Thyroid gland (tissue), 4 donors: ENCODE measurements around the gene NUDT4.

Experiments used
- POLR2A ChIP-seq, 2 donors: fragments of 450-650 bp; IDR thresholded peaks; one replicate each; pipeline ENCODE4 v1.6.1; 2017; ENCODE audit warnings: antibody characterized with exemption in 2 of 2, mild to moderate bottlenecking in 2 of 2, moderate library complexity in 1 of 2
- TF ChIP-seq, protein P1 (sequence below), 6 experiments: fragments of 200-600 bp in 3 of 6; fragments of 450-650 bp in 3 of 6; sonication (generic) in 3 of 6; IDR thresholded peaks; one replicate each; pipeline ENCODE4 v1.5.1; 2016 to 2019; ENCODE audit warnings: antibody characterized with exemption in 6 of 6, mild to moderate bottlenecking in 2 of 6, inconsistent platforms in 1 of 6, moderate library complexity in 1 of 6

DNA sequence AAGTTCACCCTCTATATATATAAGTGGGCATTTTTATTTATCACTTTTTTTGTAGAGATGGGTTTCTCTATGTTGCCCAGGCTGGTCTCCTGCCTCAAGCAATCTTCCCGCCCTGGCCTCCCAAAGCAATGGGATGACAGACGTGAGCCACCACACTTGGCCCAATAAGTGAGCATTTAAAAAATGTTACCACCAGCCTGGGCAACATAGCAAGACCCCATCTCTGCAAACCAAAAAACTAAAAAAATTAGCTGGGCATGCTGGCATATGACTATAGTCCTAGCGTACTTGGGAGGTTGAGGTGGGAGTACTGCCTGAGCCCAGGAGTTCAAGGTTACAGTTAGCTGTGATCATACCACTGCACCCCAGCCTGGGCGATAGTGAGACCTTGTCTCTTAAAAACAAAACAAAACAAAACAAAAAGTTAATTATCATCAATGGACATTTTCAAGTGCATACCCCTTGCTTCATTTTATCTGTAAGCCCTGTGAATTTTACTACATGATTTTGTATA is 40.3 kb downstream of the NUDT4 start:
- TF ChIP-seq, protein P1, sequence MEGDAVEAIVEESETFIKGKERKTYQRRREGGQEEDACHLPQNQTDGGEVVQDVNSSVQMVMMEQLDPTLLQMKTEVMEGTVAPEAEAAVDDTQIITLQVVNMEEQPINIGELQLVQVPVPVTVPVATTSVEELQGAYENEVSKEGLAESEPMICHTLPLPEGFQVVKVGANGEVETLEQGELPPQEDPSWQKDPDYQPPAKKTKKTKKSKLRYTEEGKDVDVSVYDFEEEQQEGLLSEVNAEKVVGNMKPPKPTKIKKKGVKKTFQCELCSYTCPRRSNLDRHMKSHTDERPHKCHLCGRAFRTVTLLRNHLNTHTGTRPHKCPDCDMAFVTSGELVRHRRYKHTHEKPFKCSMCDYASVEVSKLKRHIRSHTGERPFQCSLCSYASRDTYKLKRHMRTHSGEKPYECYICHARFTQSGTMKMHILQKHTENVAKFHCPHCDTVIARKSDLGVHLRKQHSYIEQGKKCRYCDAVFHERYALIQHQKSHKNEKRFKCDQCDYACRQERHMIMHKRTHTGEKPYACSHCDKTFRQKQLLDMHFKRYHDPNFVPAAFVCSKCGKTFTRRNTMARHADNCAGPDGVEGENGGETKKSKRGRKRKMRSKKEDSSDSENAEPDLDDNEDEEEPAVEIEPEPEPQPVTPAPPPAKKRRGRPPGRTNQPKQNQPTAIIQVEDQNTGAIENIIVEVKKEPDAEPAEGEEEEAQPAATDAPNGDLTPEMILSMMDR (IDR thresholded peaks at IDR 0.05), result no peak
- TF ChIP-seq POLR2A (IDR thresholded peaks at IDR 0.05), result no peak
